Fibroblast of lung (primary cell): ENCODE data around the gene SMIM31. TPM values are rescaled to one million over a fixed set of nuclear protein-coding genes. Genes with fewer than 3 reads are reported as not detected.

Source experiments
- DNase-seq, 2 donors: peaks; one replicate each; pipeline versions ENCODE4 v3.0.0 to v3.0.0-alpha.2; 2010; ENCODE audit warnings: low read depth in 2 of 2
- H2AFZ ChIP-seq: 2 replicates; pipeline ENCODE4 v1.5.1; 2012; ENCODE audit warnings: low read length, control low read depth, inconsistent platforms
- H3K27ac ChIP-seq: 2 replicates; pipeline ENCODE4 v1.5.1; 2011; ENCODE audit warnings: low read length, control low read depth; ENCODE audit not compliant: insufficient read depth
- H3K27me3 ChIP-seq: 2 replicates; pipeline ENCODE4 v1.5.1; 2011; ENCODE audit warnings: mild to moderate bottlenecking, low read length; ENCODE audit not compliant: control insufficient read depth, insufficient read depth
- H3K36me3 ChIP-seq: 2 replicates; pipeline ENCODE4 v1.5.1; 2011; ENCODE audit warnings: low read length; ENCODE audit not compliant: control insufficient read depth, insufficient read depth
- H3K4me1 ChIP-seq: 2 replicates; pipeline ENCODE4 v1.5.1; 2011; ENCODE audit warnings: low read length; ENCODE audit not compliant: control insufficient read depth, insufficient read depth; ENCODE audit errors: extremely low read depth
- H3K4me2 ChIP-seq: 2 replicates; pipeline ENCODE4 v1.5.1; 2011; ENCODE audit warnings: low read length, control low read depth; ENCODE audit not compliant: insufficient read depth; ENCODE audit errors: extremely low read depth
- H3K4me3 ChIP-seq, 4 experiments: fragments of 200-600 bp in 1 of 4; sonication (generic) in 1 of 4; replicated peaks in 1 of 4; 2 replicates each; pipeline ENCODE4 v1.5.1; 2011 to 2016; ENCODE audit warnings: low read length in 4 of 4, low read depth in 3 of 4, mild to moderate bottlenecking in 3 of 4, control low read depth in 2 of 4, inconsistent platforms in 1 of 4, mixed read lengths in 1 of 4; ENCODE audit not compliant: insufficient read depth in 1 of 4; ENCODE audit errors: control extremely low read depth in 1 of 4
- H3K79me2 ChIP-seq: 2 replicates; pipeline ENCODE4 v1.5.1; 2012; ENCODE audit warnings: mild to moderate bottlenecking, low read length, inconsistent platforms; ENCODE audit not compliant: control insufficient read depth, insufficient read depth
- H3K9ac ChIP-seq: 2 replicates; pipeline ENCODE4 v1.5.1; 2011; ENCODE audit warnings: mild to moderate bottlenecking, low read length, control low read depth; ENCODE audit not compliant: insufficient read depth
- H3K9me3 ChIP-seq: 2 replicates; pipeline ENCODE4 v1.5.1; 2012; ENCODE audit warnings: low read depth, low read length; ENCODE audit not compliant: control insufficient read depth, insufficient read depth
- H4K20me1 ChIP-seq: 2 replicates; pipeline ENCODE4 v1.5.1; 2011; ENCODE audit warnings: low read length; ENCODE audit not compliant: control insufficient read depth, insufficient read depth; ENCODE audit errors: extremely low read depth
- CTCF ChIP-seq, 2 donors: IDR thresholded peaks in 1 of 2; conservative IDR thresholded peaks in 1 of 2; 1 replicate in 1 of 2; 2 replicates in 1 of 2; pipeline ENCODE4 v1.5.1; 2011 to 2012; ENCODE audit warnings: low read length in 2 of 2, control low read depth in 1 of 2, inconsistent platforms in 1 of 2, low read depth in 1 of 2, mild to moderate bottlenecking in 1 of 2
- EZH2 ChIP-seq: IDR thresholded peaks from 2 replicates; pipeline ENCODE4 v1.5.1; 2012; ENCODE audit warnings: low read length, control low read depth, mild to moderate bottlenecking; ENCODE audit errors: missing control alignments
- polyA plus RNA-seq, 2 donors: library from polyadenylated mRNA; depleted of rRNA in 1 of 2; stranded (reverse) in 1 of 2; unstranded in 1 of 2; fragments of >200 nt; gene quantifications; 2 replicates each; pipeline ENCODE4 v1.2.1, GENCODE V29; 2011 to 2012; ENCODE audit warnings: missing spikeins in 1 of 2
- total RNA-seq: library from RNA; depleted of rRNA; stranded (reverse); fragments of >200 nt; gene quantifications from 2 replicates; pipeline ENCODE4 v1.2.1, GENCODE V29; 2014

SMIM31 gene
- total and polyA plus RNA-seq, 2 donors (not counting 1 experiment from before 2014, with no cell fraction given) = not detected

- no peak for DNase-seq
- Histone ChIP-seq H3K9me3 (no peaks in the 10 kb centered on the region), H2AFZ (no peak overlapping the region), H3K27ac (no peak overlapping the region), H3K27me3 (no peaks in the 10 kb centered on the region), H3K9ac (no peak overlapping the region), H3K79me2 (no peaks in the 10 kb centered on the region), H3K36me3 (no peaks in the 10 kb centered on the region), H4K20me1 (no peaks in the 10 kb centered on the region), H3K4me2 (no peak overlapping the region), H3K4me3 (no peak overlapping the region), H3K4me1 (no peaks in the 10 kb centered on the region)
- no peak for TF ChIP-seq EZH2
- TF ChIP-seq CTCF (conservative IDR thresholded peaks at IDR 0.05 in 1 of 2, IDR thresholded peaks at IDR 0.05 in 1 of 2; ENCODE audit: low read depth in 1 of 2, low read length in 2 of 2) = no peak
These were observed 59.6 kb downstream of the SMIM31 start for GRCh38 chr4:164813554-164813953.

DNA sequence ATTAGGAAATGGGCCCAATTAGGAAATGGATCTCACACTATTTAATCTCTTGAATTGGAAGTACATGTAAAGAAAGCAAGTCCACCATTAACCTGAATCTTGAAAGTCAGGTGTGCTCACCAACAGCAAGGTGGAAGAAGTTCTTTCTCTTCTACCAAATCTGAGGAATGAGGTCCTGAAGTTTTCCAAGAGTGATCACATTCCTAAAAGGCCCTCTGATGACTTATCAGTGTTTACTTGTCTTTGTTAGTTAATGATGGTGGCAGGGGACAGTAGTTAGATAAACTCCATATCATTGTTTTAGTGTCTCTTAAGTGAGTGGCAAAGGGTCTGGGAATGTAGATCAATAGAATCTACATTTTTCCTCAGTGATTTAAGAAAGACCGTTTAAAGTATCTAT, 61.8 kb downstream of the SMIM31 start:
- H3K4me2 ChIP-seq = no peak overlapping the region
- H3K36me3 ChIP-seq = no peaks in the 10 kb centered on the region
- no peak overlapping the region for H3K9ac ChIP-seq
- no peak for DNase-seq
- H3K27ac ChIP-seq = no peak overlapping the region
- TF ChIP-seq EZH2 (no peak), CTCF (conservative IDR thresholded peaks at IDR 0.05 in 1 of 2, IDR thresholded peaks at IDR 0.05 in 1 of 2; ENCODE audit: low read depth in 1 of 2, low read length in 2 of 2) (no peak)
- H3K9me3 ChIP-seq = no peaks in the 10 kb centered on the region
- H3K4me3 ChIP-seq = no peak overlapping the region
- no peaks in the 10 kb centered on the region for H3K4me1 ChIP-seq
- no peaks in the 10 kb centered on the region for H3K79me2 ChIP-seq
- H2AFZ ChIP-seq = no peak overlapping the region
- H3K27me3 ChIP-seq = no peaks in the 10 kb centered on the region
- H4K20me1 ChIP-seq = no peaks in the 10 kb centered on the region

GRCh38 chr4:164819366-164819765, 65.4 kb downstream of the SMIM31 start:
- H3K79me2 ChIP-seq = no peaks in the 10 kb centered on the region
- no peaks in the 10 kb centered on the region for H3K4me1 ChIP-seq
- H4K20me1 ChIP-seq = no peaks in the 10 kb centered on the region
- no peaks in the 10 kb centered on the region for H3K9me3 ChIP-seq
- DNase-seq = no peak
- no peaks in the 10 kb centered on the region for H3K27me3 ChIP-seq
- H2AFZ ChIP-seq = no peak overlapping the region
- H3K4me3 ChIP-seq = no peak overlapping the region
- no peak overlapping the region for H3K27ac ChIP-seq
- no peak overlapping the region for H3K9ac ChIP-seq
- H3K36me3 ChIP-seq = no peaks in the 10 kb centered on the region
- TF ChIP-seq CTCF (conservative IDR thresholded peaks at IDR 0.05 in 1 of 2, IDR thresholded peaks at IDR 0.05 in 1 of 2; ENCODE audit: low read depth in 1 of 2, low read length in 2 of 2) = no peak
- TF ChIP-seq EZH2 = no peak
- H3K4me2 ChIP-seq = no peak overlapping the region
